Neural cell (in vitro differentiated cells): ENCODE measurements around the gene STARD4.

Experiments
- EZH2 ChIP-seq: fragments of 200-600, 300-800 bp; shearing (Covaris generic), sonication (generic); IDR thresholded peaks from 2 replicates; pipeline ENCODE4 v1.6.1; 2014; ENCODE audit warnings: antibody characterized with exemption, low read length, borderline replicate concordance, mild to moderate bottlenecking; ENCODE audit not compliant: insufficient read depth, poor library complexity, severe bottlenecking
- POLR2AphosphoS5 ChIP-seq: IDR thresholded peaks from 2 replicates; pipeline ENCODE4 v1.6.1; 2012
- TF ChIP-seq, protein P1 (sequence below): fragments of 450-650 bp; IDR thresholded peaks from 2 replicates; pipeline ENCODE4 v1.5.1; 2014; ENCODE audit warnings: antibody characterized with exemption, mild to moderate bottlenecking, moderate library complexity; ENCODE audit not compliant: poor library complexity, severe bottlenecking

DNA sequence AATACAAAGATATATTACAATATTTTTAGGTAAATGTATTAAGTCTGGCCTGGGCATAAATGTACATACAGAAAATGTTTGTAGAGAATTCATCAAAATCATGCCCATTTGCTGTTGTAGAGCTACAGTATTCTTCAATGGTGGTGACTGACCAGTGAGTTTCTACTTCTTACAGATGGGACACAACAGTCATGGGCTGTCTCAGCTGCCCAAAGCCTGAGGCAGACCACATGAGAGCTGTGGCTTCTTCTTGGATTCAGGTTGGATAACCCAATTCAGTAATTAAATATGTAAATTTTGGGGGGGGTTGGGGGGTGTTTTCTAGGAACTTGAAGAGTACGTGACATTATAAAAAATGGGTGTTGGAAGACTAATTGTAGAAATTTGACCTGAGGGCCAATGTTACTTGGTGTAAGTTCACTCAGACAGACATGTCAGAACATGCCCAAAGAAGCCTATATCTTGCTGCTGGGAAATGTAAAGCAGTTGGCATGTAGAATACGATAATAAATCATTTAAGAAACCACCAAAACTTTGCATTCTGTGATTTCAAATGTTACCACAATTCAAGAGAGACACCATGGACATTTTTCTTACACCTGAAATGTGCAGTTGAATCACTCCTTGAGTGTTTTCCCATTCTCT is 17.9 kb downstream of the STARD4 start:
- TF ChIP-seq, protein P1, sequence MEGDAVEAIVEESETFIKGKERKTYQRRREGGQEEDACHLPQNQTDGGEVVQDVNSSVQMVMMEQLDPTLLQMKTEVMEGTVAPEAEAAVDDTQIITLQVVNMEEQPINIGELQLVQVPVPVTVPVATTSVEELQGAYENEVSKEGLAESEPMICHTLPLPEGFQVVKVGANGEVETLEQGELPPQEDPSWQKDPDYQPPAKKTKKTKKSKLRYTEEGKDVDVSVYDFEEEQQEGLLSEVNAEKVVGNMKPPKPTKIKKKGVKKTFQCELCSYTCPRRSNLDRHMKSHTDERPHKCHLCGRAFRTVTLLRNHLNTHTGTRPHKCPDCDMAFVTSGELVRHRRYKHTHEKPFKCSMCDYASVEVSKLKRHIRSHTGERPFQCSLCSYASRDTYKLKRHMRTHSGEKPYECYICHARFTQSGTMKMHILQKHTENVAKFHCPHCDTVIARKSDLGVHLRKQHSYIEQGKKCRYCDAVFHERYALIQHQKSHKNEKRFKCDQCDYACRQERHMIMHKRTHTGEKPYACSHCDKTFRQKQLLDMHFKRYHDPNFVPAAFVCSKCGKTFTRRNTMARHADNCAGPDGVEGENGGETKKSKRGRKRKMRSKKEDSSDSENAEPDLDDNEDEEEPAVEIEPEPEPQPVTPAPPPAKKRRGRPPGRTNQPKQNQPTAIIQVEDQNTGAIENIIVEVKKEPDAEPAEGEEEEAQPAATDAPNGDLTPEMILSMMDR, result no peak
- TF ChIP-seq POLR2AphosphoS5 (no peak), EZH2 (no peak)
